K562 (cell line): ENCODE measurements around the gene GALNT12. TPM values are rescaled to one million over a fixed set of nuclear protein-coding genes. Genes with fewer than 3 reads are reported as not detected.
A peak's percentile ranks its signal among the peaks of the same experiment; 100 is the strongest.

ENCODE experiments used
- CCNT2 ChIP-seq: IDR thresholded peaks from 2 replicates; pipeline ENCODE4 v1.6.1; 2011; ENCODE audit warnings: borderline replicate concordance, low read depth, mild to moderate bottlenecking, moderate library complexity, mixed read lengths, low read length; ENCODE audit not compliant: insufficient read length; ENCODE audit errors: extremely low read depth
- CHD7 ChIP-seq: fragments of 200-600 bp; sonication (generic); IDR thresholded peaks from one replicate; pipeline ENCODE4 v1.6.1; 2012; ENCODE audit warnings: mild to moderate bottlenecking, low read depth, low read length, inconsistent platforms
- FOXK1 ChIP-seq: sonication (generic); formaldehyde crosslinking; IDR thresholded peaks from 2 replicates; pipeline ENCODE4 v1.8.0; 2022; ENCODE audit warnings: missing genetic modification reagents, mild to moderate bottlenecking, borderline replicate concordance
- HINFP ChIP-seq: fragments of 450-650 bp; conservative IDR thresholded peaks from 2 replicates; pipeline ENCODE4 v1.6.1; 2016; ENCODE audit warnings: missing genetic modification characterization, low read depth, mild to moderate bottlenecking, control low read depth, missing compliant biosample characterization
- IRF1 ChIP-seq: sonication (generic); formaldehyde crosslinking; IDR thresholded peaks from 2 replicates; pipeline ENCODE4 v1.8.0; 2022; ENCODE audit warnings: missing genetic modification reagents, mild to moderate bottlenecking, borderline replicate concordance
- MTA3 ChIP-seq: fragments of 450-650 bp; formaldehyde crosslinking; IDR thresholded peaks from 2 replicates; pipeline ENCODE4 v1.6.1; 2017; ENCODE audit warnings: mild to moderate bottlenecking, borderline replicate concordance
- MXI1 ChIP-seq: IDR thresholded peaks from 2 replicates; pipeline ENCODE4 v1.6.1; 2011; ENCODE audit warnings: low read depth, mild to moderate bottlenecking, improper control_type of control experiment, low read length
- NFXL1 ChIP-seq: fragments of 450-650 bp; formaldehyde crosslinking; IDR thresholded peaks from 2 replicates; pipeline ENCODE4 v1.4.0; 2021; ENCODE audit warnings: mild to moderate bottlenecking
- ZNF740 ChIP-seq, 3 experiments: fragments of 200-800 bp in 1 of 3; sonication (Bioruptor generic) in 1 of 3; sonication (generic) in 1 of 3; formaldehyde crosslinking in 1 of 3; IDR thresholded peaks; 2 replicates each; pipeline versions ENCODE4 v1.6.1 to v1.8.0; 2016 to 2022; ENCODE audit warnings: mild to moderate bottlenecking in 2 of 3, missing compliant biosample characterization in 2 of 3, missing genetic modification characterization in 2 of 3, missing genetic modification reagents in 1 of 3
- ZNF764 ChIP-seq: fragments of 250-450 bp; sonication (Bioruptor Pico); IDR thresholded peaks from 2 replicates; pipeline ENCODE4 v1.4.0; 2020; ENCODE audit warnings: low read depth, mild to moderate bottlenecking, moderate library complexity
- polyA plus RNA-seq, 8 experiments: library from polyadenylated mRNA; depleted of rRNA in 4 of 8; stranded (reverse) in 5 of 8; unstranded in 3 of 8; fragments of >200 nt; fragmentation: Nextera tagmentation in 2 of 8; fragmentation: Illumina TruSeq in 1 of 8; extraction: Ambion mirVana in 2 of 8; extraction: Trizol in 1 of 8; gene quantifications; 2 replicates each; pipeline versions ENCODE4 v1.2.1 to v1.2.3, GENCODE V29; 2011 to 2014; ENCODE audit warnings: inconsistent platforms in 1 of 8, missing spikeins in 1 of 8
- total RNA-seq, 7 experiments: library from RNA; depleted of rRNA in 6 of 7; stranded (reverse); fragments of >200 nt in 6 of 7; fragmentation: Illumina TruSeq in 2 of 7; extraction: Trizol in 2 of 7; gene quantifications; 2 replicates each; pipeline versions ENCODE4 v1.2.1 to v1.2.3, GENCODE V29; 2011 to 2021; ENCODE audit warnings: low replicate concordance in 1 of 7

The GALNT12 gene
- total and polyA plus RNA-seq, 9 of the 15 experiments (the other 6 are each of a cell fraction or from before 2014, with no cell fraction given) = 29.7 to 82.9 (median 44.2) TPM

GRCh38 chr9:98867429-98868168 lies 60.1 kb downstream of the GALNT12 start (continued):
- TF ChIP-seq ZNF740 (CRISPR knock-in tag; IDR thresholded peaks at IDR 0.05) = no peak
- peak in 1 of 2 experiments; percentile 72; a peak in 1 of 4 replicates for TF ChIP-seq ZNF740 (tag; IDR thresholded peaks at IDR 0.05)
- no peak for TF ChIP-seq ZNF764 (CRISPR knock-in tag)
- TF ChIP-seq IRF1 (CRISPR knock-in tag) = no peak
- no peak for TF ChIP-seq NFXL1 (CRISPR knock-in tag)
- no peak for TF ChIP-seq FOXK1 (CRISPR knock-in tag)
- peak; percentile 75 for TF ChIP-seq CCNT2
- peak; percentile 44; the same call in 1 of the 2 replicates for TF ChIP-seq HINFP
- TF ChIP-seq MXI1 = no peak
- TF ChIP-seq MTA3 = peak; percentile 93
- no peak for TF ChIP-seq CHD7
